CD4-positive, CD25-positive, alpha-beta regulatory T cell (primary cell): ENCODE data around the gene ASGR1. TPM values are rescaled to one million over a fixed set of nuclear protein-coding genes. Genes with fewer than 3 reads are reported as not detected.
A peak's percentile ranks its signal among the peaks of the same experiment; 100 is the strongest.
"Not testable (repeated sequence)": the region's sequence is repeated elsewhere in the genome, so short reads cannot be mapped to it uniquely, and the experiment has no call there.

Experiments used
- ATAC-seq, 2 donors: fragments of 150-1000 bp; cut with Tn5 transposase; one replicate each; pipeline ENCODE4 v1.10.0; 2021; ENCODE audit warnings: low read depth in 2 of 2, moderate number of reproducible peaks in 2 of 2, moderate library complexity in 1 of 2
- DNase-seq, 3 donors: peaks; one replicate each; pipeline versions ENCODE4 v3.0.0 to v3.0.0-alpha.2; 2012 to 2022; ENCODE audit warnings: mixed read lengths in 1 of 3
- H3K27ac ChIP-seq: one replicate; pipeline ENCODE4 v1.7.0; 2013; ENCODE audit warnings: mild to moderate bottlenecking, low read length; ENCODE audit not compliant: insufficient read depth, poor library complexity, severe bottlenecking
- H3K27me3 ChIP-seq: one replicate; pipeline ENCODE4 v1.7.0; 2013; ENCODE audit warnings: low read length; ENCODE audit not compliant: control insufficient read depth, insufficient read depth
- H3K36me3 ChIP-seq: one replicate; pipeline ENCODE4 v1.7.0; 2013; ENCODE audit warnings: mild to moderate bottlenecking, low read length, moderate library complexity; ENCODE audit not compliant: control insufficient read depth, insufficient read depth
- H3K4me1 ChIP-seq: 2 replicates; pipeline ENCODE4 v1.7.0; 2013; ENCODE audit warnings: mild to moderate bottlenecking, low read length; ENCODE audit not compliant: insufficient read depth, control insufficient read depth, poor library complexity, severe bottlenecking
- H3K4me3 ChIP-seq: one replicate; pipeline ENCODE4 v1.7.0; 2013; ENCODE audit warnings: low read depth, mild to moderate bottlenecking, low read length, moderate library complexity
- H3K9me3 ChIP-seq, 2 experiments: 1 replicate in 1 of 2; 2 replicates in 1 of 2; pipeline ENCODE4 v1.7.0; 2013; ENCODE audit warnings: low read length in 2 of 2, mild to moderate bottlenecking in 1 of 2, moderate library complexity in 1 of 2; ENCODE audit not compliant: control insufficient read depth in 2 of 2
- H3K27ac Mint-ChIP-seq, 3 donors: one replicate each; pipeline ENCODE4 v1.8.0; 2020 to 2022; ENCODE audit warnings: mild to moderate bottlenecking in 3 of 3, mixed read lengths in 3 of 3, moderate library complexity in 2 of 3
- H3K27me3 Mint-ChIP-seq: one replicate; pipeline ENCODE4 v1.8.0; 2022; ENCODE audit warnings: mild to moderate bottlenecking, mixed read lengths
- H3K36me3 Mint-ChIP-seq: one replicate; pipeline ENCODE4 v1.8.0; 2020; ENCODE audit warnings: mixed read lengths
- H3K4me1 Mint-ChIP-seq, 4 donors: one replicate each; pipeline ENCODE4 v1.8.0; 2020 to 2022; ENCODE audit warnings: mixed read lengths in 4 of 4, mild to moderate bottlenecking in 1 of 4
- H3K4me3 Mint-ChIP-seq, 4 donors: one replicate each; pipeline ENCODE4 v1.8.0; 2020 to 2022; ENCODE audit warnings: mild to moderate bottlenecking in 4 of 4, mixed read lengths in 4 of 4, moderate library complexity in 3 of 4
- H3K9me3 Mint-ChIP-seq, 7 donors: one replicate each; pipeline ENCODE4 v1.8.0; 2020 to 2022; ENCODE audit warnings: mixed read lengths in 7 of 7, mild to moderate bottlenecking in 3 of 7, moderate library complexity in 2 of 7
- polyA plus RNA-seq, 4 donors: library from polyadenylated mRNA; unstranded; fragments of 300-500 nt; fragmentation: Illumina TruSeq; gene quantifications; one replicate each; pipeline ENCODE4 v1.2.3, GENCODE V29; 2021
- total RNA-seq: library from RNA; stranded (reverse); gene quantifications from one replicate; pipeline ENCODE4 v1.2.3, GENCODE V29; 2022

The ASGR1 gene
- total and polyA plus RNA-seq, 5 donors from 2014 or later = 0.24 TPM; not detected in 4

DNA sequence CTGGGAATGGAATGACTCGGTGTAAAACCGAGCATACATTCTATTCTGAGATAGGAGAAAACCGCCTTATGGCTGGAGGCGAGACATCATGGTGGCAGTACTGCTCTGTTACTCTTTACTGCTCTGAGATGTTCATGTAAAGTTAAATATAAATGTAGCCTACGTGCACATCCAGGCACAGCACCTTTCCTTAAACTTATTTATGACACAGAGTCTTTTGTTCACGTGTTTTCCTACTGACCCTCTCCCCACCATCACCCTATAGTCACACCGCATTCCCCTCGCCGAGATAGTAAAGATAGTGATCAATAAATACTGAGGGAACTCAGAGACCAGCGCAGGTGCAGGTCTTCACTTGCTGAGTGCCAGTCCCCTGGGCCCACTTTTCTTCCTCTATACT lies 19.6 kb downstream of the ASGR1 start:
- not testable (repeated sequence) for H3K9me3 Mint-ChIP-seq, DNase-seq, H3K4me3 ChIP-seq, H3K36me3 ChIP-seq, H3K9me3 ChIP-seq, H3K27ac ChIP-seq, ATAC-seq, H3K4me3 Mint-ChIP-seq, H3K4me1 ChIP-seq, H3K27ac Mint-ChIP-seq, H3K36me3 Mint-ChIP-seq, H3K4me1 Mint-ChIP-seq, H3K27me3 ChIP-seq
- peaks cover 39% of the 10 kb centered on the region for H3K27me3 Mint-ChIP-seq

DNA sequence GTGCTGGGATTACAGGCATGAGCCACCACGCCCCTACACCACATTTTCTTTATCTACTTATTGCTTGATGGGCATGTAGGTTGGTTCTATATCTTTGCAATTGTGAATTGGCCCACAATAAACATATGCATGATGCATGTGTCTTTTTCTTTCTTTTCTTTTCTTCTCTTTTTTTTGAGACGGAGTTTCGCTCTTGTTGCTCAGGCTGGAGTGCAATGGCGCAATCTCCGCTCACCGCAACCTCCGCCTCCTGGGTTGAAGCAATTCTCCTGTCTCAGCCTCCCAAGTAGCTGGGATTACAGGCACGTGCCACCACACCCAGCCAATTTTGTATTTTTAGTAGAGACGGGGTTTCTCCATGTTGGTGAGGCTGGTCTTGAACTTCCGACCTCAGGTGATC lies 20.7 kb downstream of the ASGR1 start:
- H3K4me1 Mint-ChIP-seq, ATAC-seq: not testable (repeated sequence)

DNA sequence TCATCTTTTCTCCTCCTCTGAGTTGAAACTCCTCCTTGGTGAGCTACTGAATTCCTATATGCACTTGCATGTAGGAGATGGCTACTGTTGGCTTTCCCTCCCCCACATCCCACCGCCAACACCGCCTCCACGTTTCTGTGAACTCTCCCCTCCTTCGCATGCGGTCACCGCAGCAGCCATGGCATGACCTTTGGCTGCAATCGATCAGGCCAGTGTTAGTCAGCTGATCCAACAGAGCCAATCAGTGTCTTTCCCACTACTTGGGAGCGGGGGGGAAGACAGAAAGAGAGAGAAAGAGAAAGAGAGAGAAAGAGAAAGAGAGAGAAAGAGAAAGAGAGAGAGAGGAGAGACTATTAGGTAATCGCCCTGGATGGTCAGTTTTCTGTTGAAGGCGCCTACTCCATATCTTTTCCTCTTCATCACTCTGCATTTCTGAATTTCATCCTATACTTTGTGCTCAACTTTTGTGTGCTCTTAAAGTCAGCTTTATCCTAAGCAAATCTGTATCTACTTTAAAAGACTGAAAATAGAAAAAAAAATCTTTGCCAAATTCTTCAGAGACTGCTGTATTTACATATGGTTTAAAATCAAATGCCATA lies 22.7 kb downstream of the ASGR1 start:
- no peaks in the 10 kb centered on the region for H3K36me3 Mint-ChIP-seq
- H3K9me3 Mint-ChIP-seq = no peaks in the 10 kb centered on the region
- Histone ChIP-seq H3K27ac (no peak overlapping the region), H3K4me3 (no peak overlapping the region), H3K9me3 (no peaks in the 10 kb centered on the region), H3K4me1 (no peaks in the 10 kb centered on the region), H3K27me3 (no peaks in the 10 kb centered on the region), H3K36me3 (no peaks in the 10 kb centered on the region)
- peaks cover 0 to 2% (median 0%) of the 10 kb centered on the region in 4 donors for H3K4me1 Mint-ChIP-seq
- peaks cover 45% of the 10 kb centered on the region for H3K27me3 Mint-ChIP-seq
- DNase-seq (no peak), ATAC-seq (no peak)
- no peak overlapping the region for H3K4me3 Mint-ChIP-seq
- H3K27ac Mint-ChIP-seq = no peak overlapping the region

More for the DNA sequence above, 20.7 kb downstream of the ASGR1 start:
- H3K9me3 Mint-ChIP-seq, H3K27ac Mint-ChIP-seq, H3K4me3 Mint-ChIP-seq, H3K4me1 ChIP-seq, H3K27me3 ChIP-seq, H3K36me3 Mint-ChIP-seq, DNase-seq, H3K9me3 ChIP-seq, H3K36me3 ChIP-seq, H3K4me3 ChIP-seq, H3K27ac ChIP-seq: not testable (repeated sequence)
- H3K27me3 Mint-ChIP-seq = peaks cover 42% of the 10 kb centered on the region

DNA sequence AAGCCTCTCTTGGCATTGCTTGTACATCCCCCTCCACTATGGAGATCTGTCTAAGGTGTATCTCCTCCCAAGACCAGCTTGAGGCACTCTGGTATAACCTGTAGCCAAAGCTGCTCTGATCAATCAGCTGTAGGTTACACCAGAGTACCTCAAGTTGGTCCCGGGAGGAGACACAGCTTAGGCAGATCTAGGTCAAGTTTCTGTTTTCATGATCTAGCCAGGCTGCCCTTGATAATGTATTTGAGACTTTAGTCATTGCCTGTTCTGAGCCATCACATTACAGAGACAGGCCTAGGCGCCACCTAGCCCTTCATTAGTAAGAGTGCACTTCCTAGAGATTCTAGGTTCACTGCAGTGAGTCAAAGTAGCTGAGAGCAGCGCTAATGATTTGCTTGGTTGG lies 31.4 kb downstream of the ASGR1 start:
- ATAC-seq (no peak), DNase-seq (peak in 1 of 3 donors; percentile 44)
- Histone ChIP-seq H3K4me1 (no peaks in the 10 kb centered on the region), H3K4me3 (no peak overlapping the region), H3K27ac (no peak overlapping the region), H3K9me3 (no peaks in the 10 kb centered on the region), H3K36me3 (no peaks in the 10 kb centered on the region), H3K27me3 (no peaks in the 10 kb centered on the region)
- Mint-ChIP-seq H3K27me3 (peaks cover 8% of the 10 kb centered on the region), H3K4me3 (no peak overlapping the region), H3K36me3 (no peaks in the 10 kb centered on the region), H3K4me1 (peaks cover 0 to 5% (median 0%) of the 10 kb centered on the region in 4 donors), H3K27ac (peak overlapping the region in 2 of 3 donors; percentile 23 to 48), H3K9me3 (no peaks in the 10 kb centered on the region)

DNA sequence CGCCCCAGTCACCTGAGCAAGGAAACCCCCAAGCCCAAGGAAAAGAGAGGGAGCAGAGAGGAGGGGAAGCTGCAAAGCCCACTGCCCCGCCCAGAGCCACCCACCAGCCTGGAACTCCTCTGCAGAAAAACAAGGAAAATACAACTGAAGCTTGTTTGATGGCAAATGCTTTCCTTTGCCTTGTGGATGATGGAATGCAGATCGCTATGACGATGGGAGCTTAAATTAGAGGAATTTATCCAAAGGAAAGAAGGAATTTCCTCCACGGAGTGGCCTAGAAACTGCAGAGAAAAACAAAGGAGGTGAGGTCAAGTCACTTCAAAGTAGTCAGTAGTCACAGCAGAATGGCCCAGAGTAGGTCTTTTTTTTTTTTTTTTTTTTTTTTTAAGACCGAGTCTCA lies 33.1 kb downstream of the ASGR1 start:
- Mint-ChIP-seq H3K4me3 (no peak overlapping the region), H3K27me3 (peaks cover 10% of the 10 kb centered on the region), H3K9me3 (no peaks in the 10 kb centered on the region), H3K27ac (no peak overlapping the region), H3K36me3 (no peaks in the 10 kb centered on the region), H3K4me1 (peaks cover 0 to 5% (median 0%) of the 10 kb centered on the region in 4 donors)
- Histone ChIP-seq H3K9me3 (no peaks in the 10 kb centered on the region), H3K4me3 (no peak overlapping the region), H3K27ac (no peak overlapping the region), H3K36me3 (no peaks in the 10 kb centered on the region), H3K4me1 (no peaks in the 10 kb centered on the region), H3K27me3 (no peaks in the 10 kb centered on the region)
- ATAC-seq (no peak), DNase-seq (no peak)

DNA sequence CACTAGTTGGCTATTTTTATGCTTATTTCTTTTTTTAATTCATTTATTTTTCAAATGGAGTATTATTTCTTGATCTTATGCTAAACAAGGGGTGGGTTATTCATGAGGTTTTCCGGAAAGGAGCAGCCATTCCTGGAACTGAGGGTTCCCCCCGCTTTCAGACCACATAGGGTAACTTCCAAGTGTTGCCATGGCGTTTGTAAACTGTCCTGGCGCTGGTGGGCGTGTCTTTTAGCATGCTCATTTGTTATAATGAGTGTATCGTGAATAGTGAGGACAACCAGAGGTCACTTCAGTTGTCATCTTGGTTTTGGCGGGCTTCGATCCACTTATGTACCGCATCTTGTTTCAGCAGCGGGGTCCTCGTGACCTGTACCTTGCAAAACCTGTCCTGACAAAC lies 35.0 kb downstream of the ASGR1 start:
- Histone ChIP-seq H3K27ac (no peak overlapping the region), H3K4me1 (no peaks in the 10 kb centered on the region), H3K9me3 (no peaks in the 10 kb centered on the region), H3K27me3 (no peaks in the 10 kb centered on the region), H3K4me3 (no peak overlapping the region), H3K36me3 (no peaks in the 10 kb centered on the region)
- Mint-ChIP-seq H3K4me3 (no peak overlapping the region), H3K36me3 (no peaks in the 10 kb centered on the region), H3K27ac (no peak overlapping the region), H3K9me3 (no peaks in the 10 kb centered on the region), H3K27me3 (peaks cover 16% of the 10 kb centered on the region), H3K4me1 (peaks cover 0 to 5% (median 0%) of the 10 kb centered on the region in 4 donors)
- DNase-seq (no peak), ATAC-seq (no peak)

DNA sequence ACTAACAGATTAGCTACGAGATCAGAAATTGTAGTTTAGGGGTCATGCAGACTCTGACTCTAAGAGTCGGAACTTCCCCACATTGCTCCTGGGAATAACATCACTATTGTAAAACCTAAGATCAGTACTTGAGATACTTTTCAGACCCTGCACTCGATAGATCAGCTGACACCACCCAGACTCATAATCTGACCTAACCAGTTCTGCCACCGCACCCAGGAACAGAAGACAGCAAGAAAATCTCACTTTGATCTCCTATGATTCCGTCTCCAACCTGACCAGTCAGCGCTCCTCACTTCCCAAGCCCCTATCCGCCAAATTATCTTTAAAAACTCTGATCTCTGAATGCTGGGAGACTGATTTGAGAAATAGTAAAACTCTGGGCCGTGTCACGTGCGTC lies 37.3 kb downstream of the ASGR1 start:
- ATAC-seq = no peak
- Histone ChIP-seq H3K4me3 (no peak overlapping the region), H3K27ac (no peak overlapping the region), H3K9me3 (no peaks in the 10 kb centered on the region), H3K4me1 (no peaks in the 10 kb centered on the region), H3K36me3 (no peaks in the 10 kb centered on the region), H3K27me3 (no peaks in the 10 kb centered on the region)
- no peaks in the 10 kb centered on the region for H3K9me3 Mint-ChIP-seq
- H3K36me3 Mint-ChIP-seq = no peaks in the 10 kb centered on the region
- H3K4me1 Mint-ChIP-seq = no peaks in the 10 kb centered on the region
- H3K4me3 Mint-ChIP-seq = no peak overlapping the region
- peak overlapping the region in 1 of 3 donors; percentile 31 for H3K27ac Mint-ChIP-seq
- H3K27me3 Mint-ChIP-seq = peaks cover 16% of the 10 kb centered on the region
- DNase-seq = no peak

DNA sequence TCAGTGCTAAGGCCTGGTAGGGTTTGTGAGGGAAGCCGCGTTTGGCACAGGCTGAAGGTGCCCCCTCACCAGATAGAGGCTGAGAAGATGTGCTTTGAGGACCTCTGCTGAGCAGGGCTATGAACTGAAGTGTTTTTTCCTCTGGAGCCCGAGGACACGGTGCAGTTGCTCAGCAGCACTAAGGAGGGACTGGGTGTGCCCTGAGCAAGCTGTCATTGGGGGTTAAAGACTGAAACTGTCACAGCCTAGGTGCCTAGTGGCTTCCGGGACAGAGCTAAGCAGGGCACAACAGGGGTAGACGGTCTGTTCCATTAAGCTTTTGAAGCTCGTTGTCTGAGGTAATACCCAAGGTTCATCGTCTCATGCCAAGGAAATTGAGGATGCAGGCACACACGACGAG lies 39.8 kb downstream of the ASGR1 start:
- Histone ChIP-seq H3K27me3 (peaks cover 2% of the 10 kb centered on the region), H3K36me3 (no peaks in the 10 kb centered on the region), H3K4me1 (no peaks in the 10 kb centered on the region), H3K27ac (no peak overlapping the region), H3K9me3 (no peaks in the 10 kb centered on the region), H3K4me3 (no peak overlapping the region)
- ATAC-seq (peak; percentile 28 to 34), DNase-seq (peak in 1 of 3 donors; percentile 34)
- Mint-ChIP-seq H3K36me3 (no peaks in the 10 kb centered on the region), H3K9me3 (no peaks in the 10 kb centered on the region), H3K27ac (peak overlapping the region in 1 of 3 donors; percentile 31), H3K27me3 (peaks cover 21% of the 10 kb centered on the region), H3K4me3 (no peak overlapping the region), H3K4me1 (peaks cover 0 to 5% (median 3%) of the 10 kb centered on the region in 4 donors)
